ENCODE measurements around the gene BST2.

- no peak for TF ChIP-seq GATA2 (IDR thresholded peaks at IDR 0.05; ENCODE audit: low read depth, low read length)
- TF ChIP-seq GATA3 (IDR thresholded peaks at IDR 0.05; ENCODE audit: low read depth, low read length): no peak
Observed at GRCh38 chr19:17380426-17381138, 24.8 kb downstream of the BST2 start.
